Measurements from ENCODE around the gene RAB28. TPM values are rescaled to one million over a fixed set of nuclear protein-coding genes. Genes with fewer than 3 reads are reported as not detected.

Gene RAB28
- 10 to 100 TPM; 15.6 to 16.8 TPM for total RNA-seq

DNA sequence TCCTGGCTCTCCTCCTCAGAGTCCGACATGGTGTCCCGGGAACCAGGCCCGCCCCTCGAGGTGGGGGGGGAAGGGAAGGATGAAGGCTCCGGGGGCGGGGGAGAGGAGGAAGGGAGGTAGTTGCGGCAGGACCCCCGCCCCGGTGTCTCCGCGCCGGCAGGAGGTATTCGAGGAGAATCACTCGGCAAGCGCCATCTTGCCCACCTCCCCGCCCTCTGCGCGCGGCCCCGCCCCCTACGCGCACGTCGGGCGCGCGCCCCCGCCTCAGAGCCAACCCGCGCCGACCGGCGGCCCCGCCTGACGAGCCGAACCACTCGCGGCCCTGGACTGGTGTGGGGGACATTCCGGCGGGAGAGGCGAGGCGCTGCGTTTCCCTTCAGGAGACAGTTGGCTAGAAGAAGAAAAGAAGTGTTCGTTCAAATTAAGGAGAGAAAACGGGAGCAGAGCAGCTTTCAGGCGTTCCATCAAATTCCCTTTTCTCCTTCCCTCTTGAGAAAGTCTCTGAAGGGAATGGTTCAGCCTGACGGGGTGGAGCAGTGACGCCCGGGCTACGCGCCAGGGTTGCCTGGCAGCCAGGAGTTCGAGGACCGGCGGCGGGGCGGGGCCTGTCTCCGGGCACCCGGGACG lies at the start of gene RAB28:
Gene RAB28, minus strand, starts transcription at position 219 of the 627 bp plus-strand sequence.
- H3K27me3 Mint-ChIP-seq (ENCODE audit: low read depth): peaks cover 9% of the 10 kb centered on the region
- peak within 1 kb of the TSS; percentile 91 to 97 for H3K4me3 Mint-ChIP-seq
- peak; percentile 94 to 95 for DNase-seq
- H3K9me3 Mint-ChIP-seq: no peaks in the 10 kb centered on the region
- H3K36me3 Mint-ChIP-seq (ENCODE audit: insufficient read depth in 2 of 2): peaks cover 0 to 1% of the 10 kb centered on the region in 2 donors
- ATAC-seq (replicated peaks in 1 of 2): peak; percentile 96
- H3K4me1 Mint-ChIP-seq (ENCODE audit: low read depth): peaks cover 36% of the 10 kb centered on the region
- H3K27ac Mint-ChIP-seq: peak within 1 kb of the TSS; percentile 98

DNA sequence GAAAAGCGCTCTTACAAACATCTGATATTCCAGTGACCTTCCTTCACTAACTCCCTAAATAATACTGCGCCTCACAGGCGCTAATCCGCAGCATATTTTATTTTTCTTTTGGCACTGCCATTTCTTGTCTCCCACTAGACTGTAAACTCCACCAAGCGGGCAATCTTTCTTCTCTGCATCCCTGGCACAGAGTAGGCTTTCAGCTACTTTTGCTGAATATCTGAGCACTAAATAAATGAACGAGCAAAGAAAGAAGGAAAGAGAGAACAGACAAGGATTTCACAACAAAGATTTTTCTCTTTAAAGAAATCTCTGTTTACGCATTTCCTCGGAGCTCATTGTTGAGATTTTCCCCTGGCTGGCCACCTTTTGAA lies 47.5 kb upstream of the RAB28 start:
- DNase-seq: no peak
- no peak for ATAC-seq (replicated peaks in 1 of 2)
- no peaks in the 10 kb centered on the region for H3K9me3 Mint-ChIP-seq
- peaks cover 39% of the 10 kb centered on the region for H3K4me1 Mint-ChIP-seq (ENCODE audit: low read depth)
- H3K27ac Mint-ChIP-seq: no peak overlapping the region
- peaks cover 3 to 6% of the 10 kb centered on the region in 2 donors for H3K36me3 Mint-ChIP-seq (ENCODE audit: insufficient read depth in 2 of 2)
- peaks cover 90% of the 10 kb centered on the region for H3K27me3 Mint-ChIP-seq (ENCODE audit: low read depth)
- no peak overlapping the region for H3K4me3 Mint-ChIP-seq

DNA sequence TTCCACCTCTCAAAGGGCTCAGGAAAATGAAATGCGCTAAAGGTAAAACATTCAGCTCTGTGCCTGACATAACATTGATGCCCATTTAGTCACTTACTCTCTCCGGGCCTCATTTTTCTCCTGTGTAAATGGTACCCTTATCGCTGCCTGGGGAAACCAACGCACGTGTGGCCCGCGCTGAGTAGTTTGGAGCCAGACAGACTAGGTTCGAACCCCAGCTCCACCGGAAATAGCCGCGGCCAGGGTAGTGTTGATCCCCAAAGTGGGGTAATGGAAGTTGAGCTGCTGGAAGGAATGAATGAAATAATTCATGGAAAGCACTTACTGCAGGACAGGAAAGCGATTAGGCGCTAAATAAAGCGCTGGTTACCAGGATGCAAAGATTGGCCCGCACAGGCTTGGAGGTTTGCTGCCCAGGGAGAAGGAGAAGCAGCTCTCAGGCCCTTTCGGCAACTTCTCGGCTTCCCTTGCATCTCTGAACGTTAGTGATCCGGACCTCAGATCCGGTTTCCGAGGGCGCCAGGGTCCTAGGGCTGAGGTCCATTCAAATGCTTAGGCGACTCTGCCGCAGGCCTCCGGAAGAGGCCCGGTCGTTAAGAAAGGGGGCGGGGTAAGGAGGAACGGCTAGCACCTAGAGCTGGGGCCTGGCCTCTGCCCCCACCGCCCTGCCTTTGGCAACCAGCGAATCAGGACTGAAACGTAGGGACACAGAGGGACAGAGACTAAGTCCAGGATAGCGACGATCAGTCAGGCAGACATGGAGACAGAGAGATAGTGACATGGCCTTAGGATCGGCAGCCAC lies 46.9 kb upstream of the RAB28 start:
- H3K27ac Mint-ChIP-seq: no peak overlapping the region
- H3K36me3 Mint-ChIP-seq (ENCODE audit: insufficient read depth in 2 of 2): peaks cover 1 to 6% of the 10 kb centered on the region in 2 donors
- H3K4me3 Mint-ChIP-seq: peak overlapping the region; percentile 26 to 34
- no peak for DNase-seq
- peaks cover 35% of the 10 kb centered on the region for H3K4me1 Mint-ChIP-seq (ENCODE audit: low read depth)
- H3K27me3 Mint-ChIP-seq (ENCODE audit: low read depth): peaks cover 90% of the 10 kb centered on the region
- H3K9me3 Mint-ChIP-seq: no peaks in the 10 kb centered on the region
- no peak for ATAC-seq (replicated peaks in 1 of 2)

- DNase-seq (no peak), ATAC-seq (replicated peaks in 1 of 2) (no peak)
- H3K9me3 Mint-ChIP-seq: no peaks in the 10 kb centered on the region
Measured at GRCh38 chr4:13529128-13529919, 45.2 kb upstream of the RAB28 start.

GRCh38 chr4:13528821-13529127 lies 44.6 kb upstream of the RAB28 start:
- no peaks in the 10 kb centered on the region for H3K9me3 Mint-ChIP-seq
- no peak for DNase-seq
- peak overlapping the region; percentile 62 to 74 for H3K4me3 Mint-ChIP-seq
- ATAC-seq (replicated peaks in 1 of 2): no peak
- H3K27ac Mint-ChIP-seq: peak overlapping the region; percentile 27
- peaks cover 6 to 11% of the 10 kb centered on the region in 2 donors for H3K36me3 Mint-ChIP-seq (ENCODE audit: insufficient read depth in 2 of 2)
- peaks cover 28% of the 10 kb centered on the region for H3K4me1 Mint-ChIP-seq (ENCODE audit: low read depth)
- peaks cover 90% of the 10 kb centered on the region for H3K27me3 Mint-ChIP-seq (ENCODE audit: low read depth)

More at GRCh38 chr4:13529128-13529919, 45.2 kb upstream of the RAB28 start:
- Mint-ChIP-seq H3K27me3 (ENCODE audit: low read depth) (peaks cover 90% of the 10 kb centered on the region), H3K36me3 (ENCODE audit: insufficient read depth in 2 of 2) (peaks cover 6% of the 10 kb centered on the region in 2 donors), H3K27ac (peak overlapping the region; percentile 27), H3K4me3 (peak overlapping the region; percentile 62 to 74), H3K4me1 (ENCODE audit: low read depth) (peaks cover 33% of the 10 kb centered on the region)

GRCh38 chr4:13527981-13528820 lies 44.1 kb upstream of the RAB28 start:
- Mint-ChIP-seq H3K27ac (peak overlapping the region; percentile 27), H3K9me3 (no peaks in the 10 kb centered on the region), H3K4me1 (ENCODE audit: low read depth) (peaks cover 28% of the 10 kb centered on the region)

GRCh38 chr4:13527192-13527980 lies 43.2 kb upstream of the RAB28 start:
- Mint-ChIP-seq H3K4me1 (ENCODE audit: low read depth) (peaks cover 28% of the 10 kb centered on the region), H3K36me3 (ENCODE audit: insufficient read depth in 2 of 2) (peaks cover 9 to 12% of the 10 kb centered on the region in 2 donors), H3K9me3 (no peaks in the 10 kb centered on the region), H3K4me3 (peak overlapping the region; percentile 74 to 81), H3K27me3 (ENCODE audit: low read depth) (peaks cover 92% of the 10 kb centered on the region), H3K27ac (peak overlapping the region; percentile 51)
- DNase-seq (peak in 1 of 2 donors; percentile 22), ATAC-seq (replicated peaks in 1 of 2) (peak; percentile 30 to 47)

More at GRCh38 chr4:13527981-13528820, 44.1 kb upstream of the RAB28 start:
- ATAC-seq (replicated peaks in 1 of 2) (peak; percentile 73 to 74), DNase-seq (peak; percentile 43 to 46)
- Mint-ChIP-seq H3K36me3 (ENCODE audit: insufficient read depth in 2 of 2) (peaks cover 8 to 12% of the 10 kb centered on the region in 2 donors), H3K4me3 (peak overlapping the region; percentile 74 to 81), H3K27me3 (ENCODE audit: low read depth) (peaks cover 91% of the 10 kb centered on the region)

- Mint-ChIP-seq H3K27me3 (ENCODE audit: low read depth) (peaks cover 94% of the 10 kb centered on the region), H3K4me1 (ENCODE audit: low read depth) (peaks cover 28% of the 10 kb centered on the region), H3K4me3 (no peak overlapping the region), H3K27ac (no peak overlapping the region), H3K9me3 (no peaks in the 10 kb centered on the region), H3K36me3 (ENCODE audit: insufficient read depth in 2 of 2) (peaks cover 9 to 12% of the 10 kb centered on the region in 2 donors)
- no peak for ATAC-seq (replicated peaks in 1 of 2)
- no peak for DNase-seq
Measured at GRCh38 chr4:13526658-13527057, 42.5 kb upstream of the RAB28 start.

DNA sequence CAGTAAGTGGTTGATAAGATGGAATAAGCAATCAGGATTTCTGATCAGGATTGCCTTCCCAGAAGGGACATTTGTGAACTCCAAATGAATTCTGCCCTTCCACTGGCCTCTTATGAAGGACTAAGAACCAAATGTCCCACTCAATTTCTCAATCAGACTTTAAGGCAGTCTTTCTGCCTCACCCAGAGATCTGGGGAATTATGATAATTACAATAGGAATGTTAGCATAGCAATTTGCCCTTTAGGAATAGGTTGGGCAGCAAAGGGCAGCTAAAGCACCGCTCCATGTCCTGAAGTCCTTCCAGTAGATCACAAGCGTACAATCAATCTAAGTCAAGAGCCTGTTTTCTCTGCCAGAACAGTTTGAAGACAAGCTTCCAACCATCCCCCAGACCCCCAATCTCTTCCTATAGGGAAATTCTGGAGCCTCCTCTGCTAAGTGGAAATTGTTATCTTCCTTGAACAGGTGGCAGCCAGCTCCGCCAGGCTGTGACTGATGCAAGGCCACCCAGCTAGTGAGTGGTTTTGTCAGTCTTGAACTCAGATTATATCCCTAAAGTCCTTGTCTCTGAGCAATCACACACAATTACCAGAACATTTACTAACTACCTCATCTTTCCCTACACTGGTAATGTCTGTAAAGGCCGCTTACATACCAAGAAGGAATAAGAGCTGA lies 41.6 kb upstream of the RAB28 start:
- Mint-ChIP-seq H3K4me1 (ENCODE audit: low read depth) (peaks cover 22% of the 10 kb centered on the region), H3K27me3 (ENCODE audit: low read depth) (peaks cover 85% of the 10 kb centered on the region), H3K36me3 (ENCODE audit: insufficient read depth in 2 of 2) (peaks cover 9 to 12% of the 10 kb centered on the region in 2 donors), H3K4me3 (no peak overlapping the region), H3K27ac (no peak overlapping the region), H3K9me3 (no peaks in the 10 kb centered on the region)
- DNase-seq: no peak
- ATAC-seq (replicated peaks in 1 of 2): no peak

DNA sequence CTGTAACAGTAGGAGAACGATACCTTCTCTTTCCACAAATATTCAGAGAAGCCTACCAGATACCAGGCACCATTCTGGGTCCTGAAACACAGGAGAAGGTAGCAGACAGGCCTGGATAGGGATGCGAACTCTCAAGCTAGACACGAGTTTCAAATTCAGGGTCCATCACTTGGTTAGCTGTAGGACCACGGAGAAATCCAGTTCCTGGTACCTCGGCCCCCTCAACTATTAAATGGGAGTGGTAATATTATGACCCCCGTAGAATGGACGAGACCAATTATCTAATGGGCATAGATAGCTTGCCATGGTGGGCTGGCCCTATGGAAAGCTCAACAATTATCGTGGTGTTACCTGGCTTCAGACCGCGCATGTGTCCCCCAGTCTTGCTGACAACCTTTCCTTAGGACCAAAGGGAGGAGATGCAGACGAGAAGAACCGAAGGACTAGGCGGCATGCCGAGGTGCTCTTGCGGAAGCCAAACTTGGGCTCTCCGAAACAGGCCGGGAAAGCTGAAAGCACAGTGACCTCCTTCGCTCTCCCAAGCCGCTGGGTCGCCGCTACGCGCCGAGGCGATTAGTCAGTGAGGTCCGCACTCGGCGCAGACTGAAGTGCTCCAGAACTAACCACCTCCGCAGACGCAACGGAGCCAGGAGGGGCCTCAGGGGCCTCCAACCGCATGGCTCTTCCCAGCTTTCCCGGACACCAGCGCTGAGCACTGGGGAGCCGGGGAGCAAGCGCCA lies 40.5 kb upstream of the RAB28 start:
- H3K36me3 Mint-ChIP-seq (ENCODE audit: insufficient read depth in 2 of 2): peaks cover 9 to 12% of the 10 kb centered on the region in 2 donors
- no peaks in the 10 kb centered on the region for H3K9me3 Mint-ChIP-seq
- peaks cover 83% of the 10 kb centered on the region for H3K27me3 Mint-ChIP-seq (ENCODE audit: low read depth)
- no peak overlapping the region for H3K4me3 Mint-ChIP-seq
- DNase-seq (no peak), ATAC-seq (replicated peaks in 1 of 2) (no peak)
- no peak overlapping the region for H3K27ac Mint-ChIP-seq
- H3K4me1 Mint-ChIP-seq (ENCODE audit: low read depth): peaks cover 20% of the 10 kb centered on the region

Measured in activated T-cell treated with anti-CD3 and anti-CD28 coated beads, Interleukin-2, amount 50 U/mL, for 72 hours (primary cell).